Loucy (cell line): ENCODE measurements around the gene CREB3L2.

Experiments
- CTCF ChIP-seq: fragments of 200-600 bp; sonication (generic); conservative IDR thresholded peaks from 2 replicates; pipeline ENCODE4 v1.5.1; 2014; ENCODE audit warnings: mild to moderate bottlenecking, antibody characterized with exemption, low read length
- EZH2phosphoT487 ChIP-seq: fragments of 200-600 bp; IDR thresholded peaks from 2 replicates; pipeline ENCODE4 v1.6.1; 2018; ENCODE audit warnings: antibody characterized with exemption, mild to moderate bottlenecking, moderate library complexity, borderline replicate concordance

- TF ChIP-seq CTCF: no peak
- TF ChIP-seq EZH2phosphoT487: no peak
These were observed 173.4 kb downstream of the CREB3L2 start for GRCh38 chr7:137828456-137828855.
